HEK293 (cell line): ENCODE measurements around the gene CELF4.

ENCODE experiments used
- CTCF ChIA-PET: fragments of 350-600 bp; formaldehyde crosslinking; extraction: SDS; loops from one replicate; lab custom pipeline; 2021; ENCODE audit warnings: antibody characterized with exemption; lab: Yijun Ruan, JAX
- POLR2A ChIA-PET: fragments of 300-600 bp; formaldehyde crosslinking; extraction: SDS; loops from one replicate; lab custom pipeline; 2020; ENCODE audit warnings: antibody characterized with exemption, inconsistent platforms; lab: Yijun Ruan, JAX
- H3K27ac ChIP-seq: fragments of 200-500 bp; sonication (Bioruptor generic); 2 replicates; pipeline ENCODE4 v1.5.1; 2014; ENCODE audit warnings: low read depth, low read length, control low read depth, inconsistent platforms; ENCODE audit errors: extremely low read depth
- H3K36me3 ChIP-seq, 2 experiments: fragments of 200-500 bp in 1 of 2; sonication (Bioruptor generic) in 1 of 2; 1 replicate in 1 of 2; 2 replicates in 1 of 2; pipeline ENCODE4 v1.5.1; 2014 to 2017; ENCODE audit warnings: inconsistent platforms in 2 of 2, low read length in 2 of 2; ENCODE audit not compliant: control insufficient read depth in 2 of 2, insufficient read depth in 1 of 2
- H3K4me1 ChIP-seq: fragments of 200-500 bp; sonication (Bioruptor generic); 2 replicates; pipeline ENCODE4 v1.5.1; 2014; ENCODE audit warnings: mild to moderate bottlenecking, low read length, inconsistent platforms; ENCODE audit not compliant: control insufficient read depth, insufficient read depth
- H3K4me3 ChIP-seq: 2 replicates; pipeline ENCODE4 v1.5.1; 2011; ENCODE audit warnings: low read depth, mild to moderate bottlenecking, control low read depth, low read length, moderate library complexity
- H3K9me3 ChIP-seq: fragments of 200-500 bp; sonication (Bioruptor generic); 2 replicates; pipeline ENCODE4 v1.5.1; 2014; ENCODE audit warnings: low read depth, low read length, inconsistent platforms; ENCODE audit not compliant: control insufficient read depth, insufficient read depth
- HOXA7 ChIP-seq: sonication (generic); formaldehyde crosslinking; IDR thresholded peaks from 2 replicates; pipeline ENCODE4 v1.8.1; 2022; ENCODE audit warnings: missing genetic modification reagents, borderline replicate concordance
- HOXD13 ChIP-seq: sonication (generic); formaldehyde crosslinking; IDR thresholded peaks from 2 replicates; pipeline ENCODE4 v1.8.0; 2022; ENCODE audit warnings: missing genetic modification reagents, borderline replicate concordance
- MEIS1 ChIP-seq: sonication (generic); formaldehyde crosslinking; IDR thresholded peaks from 2 replicates; pipeline ENCODE4 v1.8.1; 2022; ENCODE audit warnings: missing genetic modification reagents, mild to moderate bottlenecking, borderline replicate concordance
- PRDM1 ChIP-seq: fragments of 450-650 bp; formaldehyde crosslinking; IDR thresholded peaks from 2 replicates; pipeline ENCODE4; 2016; ENCODE audit warnings: missing biosample characterization, missing genetic modification characterization
- RBAK ChIP-seq: fragments of 450-650 bp; formaldehyde crosslinking; IDR thresholded peaks from 2 replicates; pipeline ENCODE4 v1.5.1; 2016; ENCODE audit warnings: missing biosample characterization, missing genetic modification characterization
- SCRT1 ChIP-seq: fragments of 450-650 bp; formaldehyde crosslinking; IDR thresholded peaks from 2 replicates; pipeline ENCODE4 v1.5.1; 2016; ENCODE audit warnings: missing biosample characterization, missing genetic modification characterization, borderline replicate concordance
- SCRT2 ChIP-seq: fragments of 450-650 bp; formaldehyde crosslinking; IDR thresholded peaks from 2 replicates; pipeline ENCODE4 v1.5.1; 2016; ENCODE audit warnings: missing biosample characterization, missing genetic modification characterization
- SP3 ChIP-seq: fragments of 450-650 bp; formaldehyde crosslinking; IDR thresholded peaks from 2 replicates; pipeline ENCODE4 v1.5.1; 2016; ENCODE audit warnings: missing biosample characterization, missing genetic modification characterization
- YY2 ChIP-seq: fragments of 450-650 bp; formaldehyde crosslinking; IDR thresholded peaks from 2 replicates; pipeline ENCODE4 v1.5.1; 2016; ENCODE audit warnings: missing biosample characterization, missing genetic modification characterization
- ZBTB48 ChIP-seq: fragments of 450-650 bp; formaldehyde crosslinking; IDR thresholded peaks from 2 replicates; pipeline ENCODE4 v1.5.1; 2016; ENCODE audit warnings: missing biosample characterization, missing genetic modification characterization
- ZBTB8A ChIP-seq: fragments of 450-650 bp; formaldehyde crosslinking; IDR thresholded peaks from 2 replicates; pipeline ENCODE4 v1.5.1; 2016; ENCODE audit warnings: missing biosample characterization, missing genetic modification characterization
- ZFP69B ChIP-seq: fragments of 450-650 bp; formaldehyde crosslinking; IDR thresholded peaks from 2 replicates; pipeline ENCODE4 v1.5.1; 2016; ENCODE audit warnings: missing biosample characterization, missing genetic modification characterization
- ZIC2 ChIP-seq: fragments of 450-650 bp; formaldehyde crosslinking; IDR thresholded peaks from 2 replicates; pipeline ENCODE4 v1.5.1; 2016; ENCODE audit warnings: missing biosample characterization, missing genetic modification characterization
- ZNF121 ChIP-seq: fragments of 450-650 bp; formaldehyde crosslinking; IDR thresholded peaks from 2 replicates; pipeline ENCODE4 v1.5.1; 2016; ENCODE audit warnings: missing biosample characterization, missing genetic modification characterization
- ZNF140 ChIP-seq: fragments of 450-650 bp; formaldehyde crosslinking; IDR thresholded peaks from 2 replicates; pipeline ENCODE4 v1.5.1; 2016; ENCODE audit warnings: missing biosample characterization, missing genetic modification characterization
- ZNF18 ChIP-seq: fragments of 450-650 bp; formaldehyde crosslinking; IDR thresholded peaks from 2 replicates; pipeline ENCODE4 v1.5.1; 2016; ENCODE audit warnings: missing biosample characterization, missing genetic modification characterization
- ZNF211 ChIP-seq: fragments of 450-650 bp; formaldehyde crosslinking; IDR thresholded peaks from 2 replicates; pipeline ENCODE4 v1.5.1; 2016; ENCODE audit warnings: low read depth, missing biosample characterization, missing genetic modification characterization
- ZNF214 ChIP-seq: fragments of 450-650 bp; formaldehyde crosslinking; IDR thresholded peaks from 2 replicates; pipeline ENCODE4 v1.5.1; 2017; ENCODE audit warnings: missing biosample characterization, mild to moderate bottlenecking, missing genetic modification characterization, borderline replicate concordance
- ZNF391 ChIP-seq: fragments of 450-650 bp; formaldehyde crosslinking; IDR thresholded peaks from 2 replicates; pipeline ENCODE4 v1.5.1; 2016; ENCODE audit warnings: low read depth, missing biosample characterization, missing genetic modification characterization, borderline replicate concordance
- ZNF426 ChIP-seq: fragments of 450-650 bp; formaldehyde crosslinking; IDR thresholded peaks from 2 replicates; pipeline ENCODE4 v1.5.1; 2017; ENCODE audit warnings: missing biosample characterization, missing genetic modification characterization, mild to moderate bottlenecking, inconsistent platforms, moderate library complexity
- ZNF473 ChIP-seq: fragments of 450-650 bp; formaldehyde crosslinking; IDR thresholded peaks from 2 replicates; pipeline ENCODE4 v1.5.1; 2017; ENCODE audit warnings: missing biosample characterization, missing genetic modification characterization
- ZNF48 ChIP-seq: fragments of 450-650 bp; formaldehyde crosslinking; IDR thresholded peaks from 2 replicates; pipeline ENCODE4 v1.5.1; 2016; ENCODE audit warnings: missing biosample characterization, missing genetic modification characterization
- ZNF560 ChIP-seq: fragments of 450-650 bp; formaldehyde crosslinking; IDR thresholded peaks from 2 replicates; pipeline ENCODE4 v1.5.1; 2017; ENCODE audit warnings: missing biosample characterization, missing genetic modification characterization, borderline replicate concordance
- ZNF585B ChIP-seq: fragments of 450-650 bp; formaldehyde crosslinking; IDR thresholded peaks from 2 replicates; pipeline ENCODE4 v1.5.1; 2016; ENCODE audit warnings: missing biosample characterization, missing genetic modification characterization
- ZNF658 ChIP-seq: fragments of 450-650 bp; formaldehyde crosslinking; IDR thresholded peaks from 2 replicates; pipeline ENCODE4; 2016; ENCODE audit warnings: missing biosample characterization, missing genetic modification characterization
- ZNF704 ChIP-seq: fragments of 450-650 bp; formaldehyde crosslinking; IDR thresholded peaks from 2 replicates; pipeline ENCODE4 v1.5.1; 2016; ENCODE audit warnings: missing biosample characterization, missing genetic modification characterization
- ZNF776 ChIP-seq: fragments of 450-650 bp; formaldehyde crosslinking; IDR thresholded peaks from 2 replicates; pipeline ENCODE4 v1.5.0; 2017; ENCODE audit warnings: missing biosample characterization, missing genetic modification characterization, borderline replicate concordance
- TF ChIP-seq, protein P1 (sequence below): fragments of 450-650 bp; formaldehyde crosslinking; IDR thresholded peaks from 2 replicates; pipeline ENCODE4 v1.5.1; 2016; ENCODE audit warnings: missing biosample characterization, missing genetic modification characterization
- TF ChIP-seq, protein P2 (sequence below): fragments of 450-650 bp; formaldehyde crosslinking; IDR thresholded peaks from 2 replicates; pipeline ENCODE4 v1.5.1; 2016; ENCODE audit warnings: missing biosample characterization, missing genetic modification characterization, borderline replicate concordance
- TF ChIP-seq, protein P3 (sequence below): fragments of 450-650 bp; formaldehyde crosslinking; IDR thresholded peaks from 2 replicates; pipeline ENCODE4 v1.5.1; 2017; ENCODE audit warnings: missing biosample characterization, mild to moderate bottlenecking, missing genetic modification characterization, moderate library complexity

Gene CELF4

GRCh38 chr18:37391156-37391555 is 174.4 kb downstream of the CELF4 start:
- H3K27ac ChIP-seq = no peak overlapping the region
- no peak overlapping the region for H3K4me3 ChIP-seq
- POLR2A ChIA-PET = no interaction called here
- TF ChIP-seq SCRT1 (tag by site-specific recombination) (no peak), HOXD13 (no peak), ZIC2 (no peak), ZNF704 (tag by site-specific recombination) (no peak), ZNF658 (tag by site-specific recombination) (no peak), RBAK (tag by site-specific recombination) (no peak), ZNF585B (tag by site-specific recombination) (no peak), ZNF391 (tag by site-specific recombination) (no peak), ZNF211 (tag by site-specific recombination) (no peak), HOXA7 (CRISPR knock-in tag) (no peak)
- TF ChIP-seq, protein P1, sequence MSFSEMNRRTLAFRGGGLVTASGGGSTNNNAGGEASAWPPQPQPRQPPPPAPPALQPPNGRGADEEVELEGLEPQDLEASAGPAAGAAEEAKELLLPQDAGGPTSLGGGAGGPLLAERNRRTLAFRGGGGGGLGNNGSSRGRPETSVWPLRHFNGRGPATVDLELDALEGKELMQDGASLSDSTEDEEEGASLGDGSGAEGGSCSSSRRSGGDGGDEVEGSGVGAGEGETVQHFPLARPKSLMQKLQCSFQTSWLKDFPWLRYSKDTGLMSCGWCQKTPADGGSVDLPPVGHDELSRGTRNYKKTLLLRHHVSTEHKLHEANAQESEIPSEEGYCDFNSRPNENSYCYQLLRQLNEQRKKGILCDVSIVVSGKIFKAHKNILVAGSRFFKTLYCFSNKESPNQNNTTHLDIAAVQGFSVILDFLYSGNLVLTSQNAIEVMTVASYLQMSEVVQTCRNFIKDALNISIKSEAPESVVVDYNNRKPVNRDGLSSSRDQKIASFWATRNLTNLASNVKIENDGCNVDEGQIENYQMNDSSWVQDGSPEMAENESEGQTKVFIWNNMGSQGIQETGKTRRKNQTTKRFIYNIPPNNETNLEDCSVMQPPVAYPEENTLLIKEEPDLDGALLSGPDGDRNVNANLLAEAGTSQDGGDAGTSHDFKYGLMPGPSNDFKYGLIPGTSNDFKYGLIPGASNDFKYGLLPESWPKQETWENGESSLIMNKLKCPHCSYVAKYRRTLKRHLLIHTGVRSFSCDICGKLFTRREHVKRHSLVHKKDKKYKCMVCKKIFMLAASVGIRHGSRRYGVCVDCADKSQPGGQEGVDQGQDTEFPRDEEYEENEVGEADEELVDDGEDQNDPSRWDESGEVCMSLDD (tag by site-specific recombination) = no peak
- TF ChIP-seq, protein P2, sequence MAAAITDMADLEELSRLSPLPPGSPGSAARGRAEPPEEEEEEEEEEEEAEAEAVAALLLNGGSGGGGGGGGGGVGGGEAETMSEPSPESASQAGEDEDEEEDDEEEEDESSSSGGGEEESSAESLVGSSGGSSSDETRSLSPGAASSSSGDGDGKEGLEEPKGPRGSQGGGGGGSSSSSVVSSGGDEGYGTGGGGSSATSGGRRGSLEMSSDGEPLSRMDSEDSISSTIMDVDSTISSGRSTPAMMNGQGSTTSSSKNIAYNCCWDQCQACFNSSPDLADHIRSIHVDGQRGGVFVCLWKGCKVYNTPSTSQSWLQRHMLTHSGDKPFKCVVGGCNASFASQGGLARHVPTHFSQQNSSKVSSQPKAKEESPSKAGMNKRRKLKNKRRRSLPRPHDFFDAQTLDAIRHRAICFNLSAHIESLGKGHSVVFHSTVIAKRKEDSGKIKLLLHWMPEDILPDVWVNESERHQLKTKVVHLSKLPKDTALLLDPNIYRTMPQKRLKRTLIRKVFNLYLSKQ (tag by site-specific recombination) = no peak
- H3K9me3 ChIP-seq = no peaks in the 10 kb centered on the region
- H3K4me1 ChIP-seq = no peaks in the 10 kb centered on the region
- no peaks in the 10 kb centered on the region for H3K36me3 ChIP-seq
- CTCF ChIA-PET = interaction anchor here (0.6 to 0.8 kb wide), 2 partner anchors 25 to 55 kb away, joined by 4 read pairs; no protein-coding TSS in a partner anchor

DNA sequence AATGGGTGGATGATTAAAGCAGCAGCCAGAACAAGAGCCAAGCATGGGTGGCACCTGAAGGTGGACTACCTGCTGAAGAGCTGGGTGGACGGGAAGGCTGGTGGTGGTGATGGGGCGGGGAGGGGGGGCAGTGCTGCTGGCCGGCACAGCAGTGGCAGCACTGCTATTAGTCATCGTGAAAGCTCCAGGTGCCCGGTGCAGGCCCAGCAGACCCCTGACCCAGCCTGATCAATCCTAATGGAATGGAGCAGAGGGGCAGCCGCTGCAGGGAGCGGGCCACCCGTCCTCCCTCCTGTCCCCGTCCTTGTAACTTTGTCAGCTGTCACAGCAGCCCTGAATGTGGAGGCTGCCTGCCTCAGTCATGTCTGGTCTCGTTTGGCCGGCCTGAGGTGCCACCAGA is 174.9 kb downstream of the CELF4 start:
- no peak for TF ChIP-seq ZNF18 (tag by site-specific recombination)
- TF ChIP-seq YY2 = no peak
- TF ChIP-seq ZNF776 = no peak
- TF ChIP-seq SP3 (tag by site-specific recombination) = no peak
- TF ChIP-seq, protein P3, sequence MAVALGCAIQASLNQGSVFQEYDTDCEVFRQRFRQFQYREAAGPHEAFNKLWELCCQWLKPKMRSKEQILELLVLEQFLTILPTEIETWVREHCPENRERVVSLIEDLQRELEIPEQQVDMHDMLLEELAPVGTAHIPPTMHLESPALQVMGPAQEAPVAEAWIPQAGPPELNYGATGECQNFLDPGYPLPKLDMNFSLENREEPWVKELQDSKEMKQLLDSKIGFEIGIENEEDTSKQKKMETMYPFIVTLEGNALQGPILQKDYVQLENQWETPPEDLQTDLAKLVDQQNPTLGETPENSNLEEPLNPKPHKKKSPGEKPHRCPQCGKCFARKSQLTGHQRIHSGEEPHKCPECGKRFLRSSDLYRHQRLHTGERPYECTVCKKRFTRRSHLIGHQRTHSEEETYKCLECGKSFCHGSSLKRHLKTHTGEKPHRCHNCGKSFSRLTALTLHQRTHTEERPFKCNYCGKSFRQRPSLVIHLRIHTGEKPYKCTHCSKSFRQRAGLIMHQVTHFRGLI (tag by site-specific recombination) = no peak
- no peak for TF ChIP-seq SCRT2 (tag by site-specific recombination)
- TF ChIP-seq ZNF48 = no peak
- no peak for TF ChIP-seq ZNF214 (tag by site-specific recombination)
- no peak for TF ChIP-seq ZFP69B
- no peak for TF ChIP-seq ZNF473 (tag by site-specific recombination)
- no peak for TF ChIP-seq ZNF121 (tag by site-specific recombination)
- no peak for TF ChIP-seq ZNF560 (tag by site-specific recombination)
- no peak for TF ChIP-seq ZNF426 (tag by site-specific recombination)
- TF ChIP-seq ZBTB8A (tag by site-specific recombination) = no peak
- no peak for TF ChIP-seq MEIS1
- TF ChIP-seq ZBTB48 = no peak
- no peak for TF ChIP-seq PRDM1 (tag by site-specific recombination)
- TF ChIP-seq ZNF140 (tag by site-specific recombination) = no peak
- ChIA-PET CTCF (interaction anchor here (0.8 kb wide), 1 partner anchor 56 kb away, joined by 4 read pairs; no protein-coding TSS in a partner anchor), POLR2A (no interaction called here)
- H3K27ac ChIP-seq = no peak overlapping the region
- no peak overlapping the region for H3K4me3 ChIP-seq
- H3K36me3 ChIP-seq = no peaks in the 10 kb centered on the region
- H3K4me1 ChIP-seq = no peaks in the 10 kb centered on the region
- no peaks in the 10 kb centered on the region for H3K9me3 ChIP-seq
